ENCODE measurements around the gene HMGCS2. TPM values are rescaled to one million over a fixed set of nuclear protein-coding genes. Genes with fewer than 3 reads are reported as not detected.

Gene HMGCS2
- polyA plus RNA-seq, 1 experiment, result not detected

DNA sequence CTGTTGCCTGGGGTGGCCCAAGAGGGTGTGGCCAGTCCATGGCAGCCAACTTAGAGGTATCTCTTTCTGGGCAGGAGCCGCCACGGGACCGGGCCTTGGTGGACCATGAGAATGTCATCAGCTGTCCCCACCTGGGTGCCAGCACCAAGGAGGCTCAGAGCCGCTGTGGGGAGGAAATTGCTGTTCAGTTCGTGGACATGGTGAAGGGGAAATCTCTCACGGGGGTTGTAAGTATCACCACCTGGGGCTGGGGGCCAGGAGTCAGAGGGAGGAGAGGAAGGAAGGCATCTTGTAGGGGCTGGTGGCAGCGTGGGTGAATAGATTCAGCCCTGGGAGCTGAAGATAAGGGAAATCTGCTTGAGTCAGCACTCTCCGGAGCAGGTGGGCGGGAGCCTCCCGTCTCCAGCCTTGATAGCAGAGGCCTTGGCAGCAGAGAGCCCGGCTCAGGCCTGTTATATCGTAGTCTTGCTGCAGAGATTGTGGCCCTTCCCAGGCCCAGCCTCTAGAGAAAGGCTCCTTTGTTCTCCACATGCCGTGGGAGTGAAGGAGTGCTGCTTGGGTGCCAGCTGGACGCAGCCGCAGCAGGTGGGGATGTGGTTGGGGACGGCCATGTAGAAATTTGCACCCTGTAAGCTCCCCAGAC lies 31.5 kb downstream of the HMGCS2 start:
- no peak overlapping the region for H3K27ac ChIP-seq (ENCODE audit: low read depth, low read length)
- POLR2A ChIA-PET, result no interaction called here

GRCh38 chr1:119736649-119737039 lies 32.1 kb downstream of the HMGCS2 start:
- ChIA-PET CTCF (no interaction called here), POLR2A (no interaction called here)
- no peak for DNase-seq (ENCODE audit: low read depth, low spot score)
- Histone ChIP-seq H3K27ac (ENCODE audit: low read depth, low read length) (no peak overlapping the region), H3K4me3 (ENCODE audit: low read depth, low read length) (no peak overlapping the region), H3K9me3 (ENCODE audit: control insufficient read depth, insufficient read depth, low read length) (no peaks in the 10 kb centered on the region), H3K27me3 (ENCODE audit: control insufficient read depth, insufficient read depth, low read length) (no peaks in the 10 kb centered on the region)
- TF ChIP-seq CTCF (IDR thresholded peaks at IDR 0.05; ENCODE audit: low read depth, low read length), result no peak

More for the DNA sequence above, 31.5 kb downstream of the HMGCS2 start:
- H3K27me3 ChIP-seq (ENCODE audit: control insufficient read depth, insufficient read depth, low read length), result no peaks in the 10 kb centered on the region
- DNase-seq (ENCODE audit: low read depth, low spot score), result no peak
- no peaks in the 10 kb centered on the region for H3K9me3 ChIP-seq (ENCODE audit: control insufficient read depth, insufficient read depth, low read length)
- H3K4me3 ChIP-seq (ENCODE audit: low read depth, low read length), result no peak overlapping the region
- TF ChIP-seq CTCF (IDR thresholded peaks at IDR 0.05; ENCODE audit: low read depth, low read length), result no peak
- CTCF ChIA-PET, result no interaction called here

- Histone ChIP-seq H3K9me3 (ENCODE audit: control insufficient read depth, insufficient read depth, low read length) (no peaks in the 10 kb centered on the region), H3K27me3 (ENCODE audit: control insufficient read depth, insufficient read depth, low read length) (no peaks in the 10 kb centered on the region), H3K27ac (ENCODE audit: low read depth, low read length) (no peak overlapping the region), H3K4me3 (ENCODE audit: low read depth, low read length) (no peak overlapping the region)
- no peak for TF ChIP-seq CTCF (IDR thresholded peaks at IDR 0.05; ENCODE audit: low read depth, low read length)
- no peak for DNase-seq (ENCODE audit: low read depth, low spot score)
- ChIA-PET CTCF (interaction anchor here (3.7 kb wide), 1 partner anchor 9 kb away, joined by 32 read pairs; no protein-coding TSS in a partner anchor), POLR2A (no interaction called here)
Measured at GRCh38 chr1:119735217-119735616, 33.5 kb downstream of the HMGCS2 start.

DNA sequence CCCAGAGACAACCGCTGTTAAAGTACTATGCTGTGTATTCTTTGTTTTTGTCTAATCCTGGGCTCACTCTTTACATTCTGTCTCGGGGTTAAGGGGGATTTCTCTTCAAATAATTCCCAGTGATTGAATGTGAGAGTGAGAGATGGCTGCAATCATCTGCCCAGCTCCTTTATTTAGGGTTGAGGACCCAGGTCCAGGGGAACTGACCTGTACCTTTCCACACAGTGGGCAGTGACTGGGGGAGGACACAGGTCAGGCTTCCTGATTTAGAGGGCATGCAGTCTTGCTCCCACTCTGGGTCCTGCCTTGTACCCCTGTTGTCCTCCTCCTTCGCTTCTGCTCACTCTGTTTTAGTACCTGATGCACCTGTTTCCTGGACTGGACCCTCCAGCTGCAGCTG lies 35.0 kb downstream of the HMGCS2 start:
- no peaks in the 10 kb centered on the region for H3K27me3 ChIP-seq (ENCODE audit: control insufficient read depth, insufficient read depth, low read length)
- no peak for TF ChIP-seq CTCF (IDR thresholded peaks at IDR 0.05; ENCODE audit: low read depth, low read length)
- no peaks in the 10 kb centered on the region for H3K9me3 ChIP-seq (ENCODE audit: control insufficient read depth, insufficient read depth, low read length)
- no peak overlapping the region for H3K4me3 ChIP-seq (ENCODE audit: low read depth, low read length)
- H3K27ac ChIP-seq (ENCODE audit: low read depth, low read length), result no peak overlapping the region
- no peak for DNase-seq (ENCODE audit: low read depth, low spot score)
- ChIA-PET CTCF (interaction anchor here (3.7 kb wide), 1 partner anchor 11 kb away, joined by 32 read pairs; no protein-coding TSS in a partner anchor), POLR2A (no interaction called here)

GRCh38 chr1:119732465-119733168 lies 36.1 kb downstream of the HMGCS2 start:
- DNase-seq (ENCODE audit: low read depth, low spot score), result no peak
- ChIA-PET POLR2A (no interaction called here), CTCF (interaction anchor here (1.7 to 3.7 kb wide), 2 partner anchors 11 to 12 kb away, joined by 7 to 32 read pairs; no protein-coding TSS in a partner anchor)
- Histone ChIP-seq H3K27ac (ENCODE audit: low read depth, low read length) (no peak overlapping the region), H3K9me3 (ENCODE audit: control insufficient read depth, insufficient read depth, low read length) (no peaks in the 10 kb centered on the region), H3K27me3 (ENCODE audit: control insufficient read depth, insufficient read depth, low read length) (no peaks in the 10 kb centered on the region), H3K4me3 (ENCODE audit: low read depth, low read length) (no peak overlapping the region)
- TF ChIP-seq CTCF (IDR thresholded peaks at IDR 0.05; ENCODE audit: low read depth, low read length), result no peak
